RKO (cell line): ENCODE data around the gene SIX2.
A peak's percentile ranks its signal among the peaks of the same experiment; 100 is the strongest.
"Not testable (repeated sequence)": the region's sequence is repeated elsewhere in the genome, so short reads cannot be mapped to it uniquely, and the experiment has no call there.

Source experiments
- DNase-seq: peaks from one replicate; pipeline ENCODE4 v3.0.0-alpha.2; 2016; ENCODE audit warnings: low spot score

SIX2 gene

DNA sequence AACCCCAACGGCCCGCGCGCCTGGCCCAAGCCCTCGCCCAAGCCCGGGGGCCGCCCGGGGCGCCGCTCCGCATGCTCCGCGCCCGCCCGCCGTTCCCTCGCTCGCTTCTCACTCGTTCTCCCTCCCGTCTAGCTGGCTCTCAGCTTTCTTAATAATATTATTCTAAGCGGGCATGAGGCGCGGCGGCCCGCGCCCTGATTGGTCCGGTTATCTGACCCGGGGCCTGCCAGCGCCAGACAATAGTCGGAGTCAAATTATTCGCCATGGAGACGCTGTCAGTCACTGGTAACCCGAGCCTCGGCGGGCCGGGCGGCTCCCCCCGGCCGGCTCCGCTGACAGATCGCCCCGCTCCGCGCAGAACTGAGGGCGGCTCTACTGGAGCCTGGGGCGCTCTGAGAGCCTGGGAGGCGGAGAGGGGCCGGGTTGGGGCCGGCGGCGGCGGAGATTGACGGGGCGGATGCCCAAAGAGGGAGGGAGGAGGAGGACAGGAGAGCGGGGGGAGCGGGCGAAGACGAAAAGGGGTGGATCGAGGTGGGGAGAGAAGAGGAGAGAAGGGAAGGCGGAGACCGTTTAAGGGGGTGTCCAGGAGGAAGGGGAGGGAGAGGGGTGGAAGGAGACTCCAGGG is at the start of gene SIX2:
Gene SIX2, minus strand, starts transcription at position 150 of the 625 bp plus-strand sequence. CDS start 342 bp downstream, outside the sequence.
- DNase-seq: no peak

DNA sequence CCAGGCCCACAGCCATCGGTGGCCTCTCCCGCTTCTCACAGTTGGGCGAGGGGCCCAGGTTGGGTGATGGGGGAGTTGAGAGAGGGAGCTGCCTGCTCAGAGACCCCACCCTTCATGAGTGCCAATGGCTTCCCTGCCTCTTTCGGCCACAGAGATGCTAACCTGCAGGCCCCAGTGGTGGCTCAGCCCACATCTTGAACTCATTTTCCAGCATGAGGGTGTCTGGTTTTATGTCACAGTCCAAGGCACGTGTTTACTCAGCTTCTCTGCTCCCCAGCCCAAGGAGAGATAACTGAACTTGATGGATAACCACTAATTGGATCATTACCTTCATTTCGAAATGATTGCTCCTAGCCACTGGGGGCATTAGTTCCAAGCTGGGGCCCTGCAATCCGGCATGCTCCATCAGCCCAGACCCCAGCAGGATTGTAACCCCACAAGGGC is 45.9 kb upstream of the SIX2 start:
- DNase-seq: no peak

DNA sequence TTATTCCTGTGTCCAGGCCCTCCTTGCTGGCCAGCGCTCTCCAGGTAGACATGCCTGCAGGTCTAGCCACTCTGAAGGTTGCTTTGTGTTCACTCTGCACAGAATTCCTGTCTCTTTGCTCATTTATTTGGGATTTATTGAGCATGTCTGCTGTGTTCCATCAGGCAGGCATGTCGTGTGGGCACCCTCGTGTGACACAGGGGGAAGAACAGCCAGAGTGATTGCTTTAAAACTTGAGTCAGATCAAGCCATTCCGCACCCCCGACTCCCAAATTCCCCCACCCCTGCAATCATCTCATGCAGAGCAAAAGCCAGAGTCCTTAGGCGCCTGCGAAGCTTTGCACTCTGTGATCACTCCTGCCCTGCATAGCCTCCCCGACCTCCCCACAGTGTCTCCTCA is 44.7 kb upstream of the SIX2 start:
- no peak for DNase-seq

DNA sequence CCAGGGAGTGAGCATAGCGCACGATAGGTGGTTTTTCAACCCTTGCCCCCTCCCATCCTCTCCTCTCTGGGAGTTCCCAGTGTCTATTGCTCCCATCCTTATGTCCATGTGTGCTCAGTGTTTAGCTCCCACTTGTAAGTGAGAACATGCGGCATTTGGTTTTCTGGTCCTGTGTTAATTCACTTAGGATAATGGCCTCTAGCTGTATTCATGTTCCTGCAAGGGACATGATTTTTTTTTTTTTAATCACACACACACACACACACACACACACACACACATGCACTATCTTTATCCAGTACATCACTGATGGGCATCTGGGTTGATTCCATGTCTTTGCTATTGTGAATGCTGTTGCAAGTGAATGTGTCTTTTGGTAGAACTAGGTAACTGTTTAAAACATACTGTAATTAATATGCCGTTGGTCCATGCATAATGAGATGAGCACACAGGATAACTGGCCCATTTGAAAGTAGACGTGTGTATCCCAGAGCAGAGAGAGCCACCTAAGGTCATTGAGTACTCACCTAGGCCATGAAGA is 43.2 kb upstream of the SIX2 start:
- DNase-seq: no peak

DNA sequence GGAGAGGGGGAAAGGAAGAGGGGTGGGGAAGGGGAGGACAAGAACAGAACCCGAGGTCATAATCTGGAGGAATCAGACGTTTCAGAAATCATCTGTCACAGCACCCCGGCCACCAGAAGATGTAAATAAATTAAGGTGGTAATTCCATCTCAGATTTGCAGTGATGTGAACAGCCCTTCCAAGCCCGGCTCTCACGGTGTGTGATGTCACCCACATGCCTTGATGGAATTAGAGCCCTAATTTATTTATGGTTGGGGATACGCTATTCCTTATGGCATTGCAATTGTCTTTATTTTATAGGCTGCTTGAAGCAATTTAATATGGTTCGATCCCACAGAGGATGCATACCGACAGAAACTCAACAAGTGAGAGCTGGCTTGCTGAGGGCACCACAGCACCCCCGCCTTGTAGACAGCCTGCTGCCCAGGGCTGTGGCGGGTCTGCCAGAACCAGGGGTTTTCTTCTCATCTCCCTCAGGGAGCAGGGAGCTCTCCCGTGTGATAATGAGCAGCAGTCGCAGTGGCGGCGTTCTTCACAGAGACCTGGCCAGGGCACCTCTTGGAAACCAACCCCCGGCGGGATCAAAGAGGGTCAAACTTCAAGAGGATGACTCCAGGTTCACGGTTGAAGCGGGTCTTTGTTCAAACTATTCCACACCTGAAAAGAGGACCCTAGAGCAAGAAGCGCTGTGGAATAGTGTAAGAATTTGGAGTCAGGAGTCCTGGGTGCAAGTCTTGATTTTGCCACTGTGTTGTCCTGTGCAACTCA is 40.5 kb upstream of the SIX2 start:
- no peak for DNase-seq

DNA sequence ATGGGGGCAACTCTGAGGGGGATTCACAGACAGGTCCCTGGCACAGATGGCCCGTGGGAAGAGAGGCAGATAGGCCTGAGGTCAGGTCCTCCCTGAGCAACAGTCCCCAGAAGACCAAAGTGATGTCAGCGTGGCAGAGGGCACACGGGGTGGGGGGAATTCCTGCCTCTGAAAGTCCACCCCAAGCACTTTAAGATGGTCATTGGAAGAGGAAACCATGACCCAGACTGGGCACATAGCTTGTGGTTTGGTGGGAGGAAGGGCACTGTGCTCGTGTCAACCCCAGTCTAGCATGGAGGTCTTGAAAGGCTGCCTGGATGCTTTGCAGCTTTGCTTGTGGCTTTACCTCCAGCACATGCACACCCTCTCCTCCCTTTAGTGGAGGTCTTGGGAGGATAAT is 38.0 kb upstream of the SIX2 start:
- no peak for DNase-seq

DNA sequence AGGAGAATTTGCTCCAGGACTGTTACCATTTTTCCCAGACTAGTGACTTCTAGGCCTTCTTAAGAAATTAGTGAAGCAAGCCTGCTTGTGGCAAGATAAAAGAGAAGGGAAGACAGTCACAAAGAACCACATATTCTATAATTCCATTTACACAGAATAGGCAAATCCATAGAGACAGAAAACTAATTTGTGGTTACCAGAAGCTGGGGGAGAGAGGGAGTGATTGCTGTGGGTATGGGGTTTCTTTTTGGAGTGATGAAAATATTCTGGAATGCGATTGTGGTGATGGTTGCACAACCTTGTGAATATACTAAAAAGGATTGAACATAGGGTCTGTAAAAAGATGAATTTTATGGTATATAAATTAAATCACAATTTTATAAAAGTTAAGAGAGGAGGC is 37.5 kb upstream of the SIX2 start:
- DNase-seq: no peak

DNA sequence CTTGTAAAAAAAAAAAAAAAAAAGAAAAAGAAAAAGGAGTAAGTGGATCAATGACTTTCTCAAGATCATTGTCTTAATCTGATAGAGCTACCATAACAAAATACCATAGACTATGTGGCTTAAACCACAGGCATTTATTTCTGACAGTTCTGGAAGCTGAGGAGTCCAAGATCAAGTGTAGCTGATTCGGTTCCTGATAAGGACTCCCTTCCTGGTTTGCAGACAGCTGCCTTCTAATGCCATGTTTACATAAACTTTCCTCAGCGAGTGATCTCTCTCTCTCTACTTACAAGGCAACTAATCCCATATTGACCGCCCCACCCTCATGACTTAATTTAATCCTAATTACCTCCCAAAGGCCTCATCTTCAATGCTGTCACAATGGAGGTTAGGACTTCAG is 36.5 kb upstream of the SIX2 start:
- DNase-seq: no peak

DNA sequence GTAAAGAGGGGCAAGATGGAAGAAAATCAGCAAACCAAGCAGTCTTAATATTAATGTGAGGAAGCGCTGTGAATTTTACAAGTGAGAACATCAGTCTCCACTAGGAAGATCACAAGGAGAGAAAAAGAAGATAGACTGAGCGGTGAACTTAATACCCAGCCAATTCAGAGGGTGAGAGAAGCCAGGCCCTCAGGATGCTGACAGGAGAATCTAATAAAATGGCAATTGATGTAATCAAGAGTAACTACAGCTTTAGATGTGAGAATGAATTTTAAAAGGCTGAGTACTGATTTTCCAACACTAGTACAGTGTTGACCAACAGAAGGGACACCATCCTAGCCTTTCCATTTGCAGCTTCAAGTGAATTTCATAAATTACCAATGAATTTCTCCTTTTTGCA is 35.7 kb upstream of the SIX2 start:
- DNase-seq: no peak

DNA sequence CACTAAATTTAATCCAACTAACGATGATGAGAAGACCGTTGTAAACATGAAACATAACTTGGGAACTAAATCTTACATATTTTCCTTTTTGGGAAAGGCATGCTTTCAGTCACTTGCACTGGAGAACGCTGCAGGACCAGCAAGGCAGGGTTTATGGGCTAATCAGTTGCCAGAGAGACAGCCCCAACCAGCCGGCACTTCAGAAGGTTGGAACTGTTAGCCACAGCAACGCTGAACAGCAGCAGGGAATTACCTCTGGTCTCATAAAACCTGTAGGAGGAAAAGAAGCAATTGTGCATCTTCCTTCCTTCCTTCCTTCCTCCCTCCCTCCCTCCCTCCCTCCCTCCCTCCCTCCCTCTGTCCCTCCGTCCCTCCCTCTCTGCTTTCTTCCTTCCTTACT is 33.9 kb upstream of the SIX2 start:
- no peak for DNase-seq

DNA sequence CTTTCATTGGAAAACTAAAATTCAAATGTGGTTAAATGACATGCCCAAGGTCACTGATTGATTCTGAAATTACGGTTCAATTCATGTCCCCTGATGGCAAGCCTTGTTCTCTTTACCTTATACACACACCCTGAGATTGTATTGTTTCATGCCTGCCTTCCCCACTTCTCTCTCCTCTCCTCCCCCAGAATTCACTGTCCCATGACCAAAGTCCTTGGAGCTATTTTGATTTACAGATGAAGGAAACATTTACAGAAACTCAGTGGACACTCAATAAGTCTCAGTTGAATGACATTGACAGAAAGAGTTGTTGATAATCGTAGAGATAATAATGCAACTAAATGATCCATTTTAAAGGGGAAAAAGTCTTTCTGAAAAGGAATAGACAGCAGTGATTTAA is 33.1 kb upstream of the SIX2 start:
- no peak for DNase-seq

DNA sequence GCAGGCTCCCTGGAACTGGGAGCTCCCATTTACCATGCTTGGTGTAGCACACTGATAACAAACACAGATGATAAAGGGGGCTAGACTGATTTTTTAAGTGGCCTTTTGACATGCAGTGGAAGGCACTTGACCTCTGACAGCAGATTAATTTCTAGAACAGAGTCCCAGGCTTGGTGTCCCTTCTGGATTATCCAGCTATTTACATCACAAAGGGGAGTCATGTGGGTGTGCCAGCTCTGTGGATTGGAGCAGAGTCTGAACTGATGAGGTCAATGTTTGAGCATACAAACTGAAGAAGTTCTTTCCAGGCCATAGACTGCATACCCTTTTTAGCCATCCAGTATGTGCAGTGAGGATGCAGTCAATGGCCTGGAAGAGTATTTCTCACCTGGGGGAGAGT is 31.5 kb upstream of the SIX2 start:
- no peak for DNase-seq

DNA sequence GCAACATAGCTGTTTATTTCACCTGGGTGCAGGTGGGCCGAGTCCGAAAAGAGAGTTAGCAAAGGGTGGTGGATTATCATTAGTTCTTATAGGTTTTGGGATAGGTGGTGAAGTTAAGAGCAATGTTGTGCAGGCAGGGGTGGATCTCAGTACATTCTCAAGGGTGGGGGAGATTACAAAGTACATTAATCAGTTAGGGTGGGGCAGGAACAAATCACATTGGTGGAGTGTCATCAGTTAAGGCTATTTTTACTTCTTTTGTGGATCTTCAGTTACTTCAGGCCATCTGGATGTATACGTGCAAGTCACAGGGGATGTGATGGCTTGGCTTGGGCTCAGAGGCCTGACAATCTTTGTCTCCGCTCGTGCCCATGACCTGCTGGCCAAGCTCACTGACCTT is 30.6 kb upstream of the SIX2 start:
- DNase-seq: not testable (repeated sequence)

DNA sequence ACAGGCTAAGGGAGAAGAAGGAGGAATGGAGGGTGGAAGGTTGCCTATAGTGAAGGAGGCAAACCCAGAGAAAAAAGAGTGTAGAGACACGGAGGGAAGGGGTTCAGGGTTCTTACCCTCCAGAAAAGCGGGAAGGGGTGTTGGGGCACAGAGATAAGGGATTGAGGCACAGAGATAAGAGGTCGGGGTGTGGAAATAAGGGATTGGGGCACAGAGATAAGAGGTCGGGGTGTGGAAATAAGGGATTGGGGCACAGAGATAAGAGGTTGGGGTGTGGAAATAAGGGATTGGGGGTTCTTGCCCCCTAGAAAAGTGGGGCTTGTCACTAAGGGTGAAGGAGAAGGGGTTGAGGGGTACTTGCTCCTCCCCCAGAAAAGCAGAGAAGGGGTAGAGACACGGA is 29.6 kb upstream of the SIX2 start:
- DNase-seq: not testable (repeated sequence)

DNA sequence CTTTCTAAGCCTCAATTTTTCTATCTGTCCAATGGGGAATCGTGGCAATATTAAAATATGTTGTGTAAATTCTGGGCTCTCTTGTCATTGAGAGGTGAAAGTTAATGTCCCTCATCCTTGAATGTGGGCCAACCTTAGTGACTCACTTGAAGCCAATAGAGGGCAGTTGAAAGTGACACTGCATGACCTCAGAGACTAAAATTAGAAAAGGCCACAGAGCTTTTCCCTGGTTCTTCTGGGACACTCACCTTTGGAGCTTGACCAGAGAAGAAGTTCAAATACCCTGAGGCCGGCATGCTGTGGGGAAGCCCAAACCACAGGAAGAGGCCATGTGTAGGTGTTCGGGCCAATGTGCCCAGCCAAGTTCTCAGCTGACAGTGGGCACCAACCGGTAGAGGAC is 24.1 kb upstream of the SIX2 start:
- DNase-seq: no peak

DNA sequence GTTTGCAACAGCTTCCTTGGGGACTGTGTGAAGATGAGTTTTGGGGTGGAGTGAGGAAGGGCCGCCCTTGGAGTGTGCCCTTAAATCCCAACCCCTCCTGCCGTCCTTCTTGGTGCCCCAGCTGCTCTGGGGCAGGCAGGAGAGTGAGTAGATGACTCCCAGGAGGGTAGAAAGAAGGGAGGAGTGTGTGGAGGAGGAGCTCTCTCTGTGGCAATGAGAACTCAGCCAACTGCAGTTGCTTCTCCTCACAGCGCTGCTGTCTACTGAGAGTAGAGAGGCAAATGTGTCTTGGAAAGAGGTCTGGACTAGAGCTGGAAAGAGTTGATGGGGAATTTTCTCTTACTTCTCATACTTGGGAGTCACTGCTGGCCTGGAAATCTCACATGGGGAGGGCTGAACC is 21.8 kb upstream of the SIX2 start:
- no peak for DNase-seq

DNA sequence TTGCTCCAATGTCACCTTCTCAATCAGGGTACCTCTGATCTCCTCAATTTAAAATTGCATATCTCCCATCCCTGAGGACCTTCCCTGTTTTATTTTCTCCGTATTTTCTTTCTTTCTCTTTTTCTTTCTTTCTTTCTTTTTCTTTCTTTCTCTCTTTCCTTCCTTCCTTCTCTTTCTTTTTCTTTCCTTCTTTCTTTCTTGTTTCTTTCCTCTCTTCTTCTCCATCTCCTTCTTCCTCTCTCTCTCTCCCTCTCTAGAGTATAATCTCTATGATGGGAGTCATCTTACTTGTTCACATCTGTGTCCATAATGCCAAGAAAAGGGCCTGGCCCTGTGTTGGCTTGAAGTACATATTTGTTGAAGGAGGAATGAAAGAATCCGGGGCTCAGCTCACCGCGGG is 21.3 kb upstream of the SIX2 start:
- DNase-seq: no peak

DNA sequence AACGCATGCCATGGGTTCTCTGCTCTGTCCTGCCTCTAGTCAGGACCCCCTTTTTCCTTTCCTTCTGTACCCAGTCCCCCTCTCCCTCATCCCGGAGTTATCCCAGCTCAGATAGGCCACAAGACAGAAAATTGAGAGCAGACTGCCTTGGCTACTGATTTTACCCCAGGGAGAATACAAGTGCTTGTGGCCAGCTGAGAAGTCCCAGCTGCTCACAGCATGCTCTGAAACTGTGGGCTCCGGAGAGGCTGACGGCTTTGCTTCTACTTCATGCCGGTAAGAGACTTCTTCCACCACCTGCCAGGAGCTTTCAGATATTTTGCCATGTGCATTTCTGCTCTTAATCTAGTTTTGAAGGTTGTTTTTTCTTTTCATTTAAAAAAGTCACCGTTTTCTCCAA is 20.0 kb upstream of the SIX2 start:
- DNase-seq: no peak

DNA sequence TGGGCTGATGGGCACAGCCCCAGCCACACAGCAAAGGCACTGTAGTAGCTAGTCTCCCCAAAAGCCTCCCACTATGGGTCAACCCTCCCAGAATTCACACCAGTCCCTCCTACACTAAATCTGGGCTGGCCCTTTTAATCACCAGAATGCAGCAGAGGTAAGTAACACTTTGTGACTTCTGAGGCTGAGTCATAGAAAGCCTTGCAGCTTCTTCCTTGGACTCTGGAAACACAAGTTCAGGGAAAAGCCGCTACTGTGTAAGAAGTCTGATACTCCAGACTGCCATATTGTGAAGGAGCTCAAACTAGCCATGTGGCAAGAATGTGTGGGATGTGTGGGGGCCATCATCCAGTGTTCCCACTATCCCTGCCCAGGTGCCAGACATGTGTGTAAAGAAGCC is 19.0 kb upstream of the SIX2 start:
- DNase-seq: no peak

DNA sequence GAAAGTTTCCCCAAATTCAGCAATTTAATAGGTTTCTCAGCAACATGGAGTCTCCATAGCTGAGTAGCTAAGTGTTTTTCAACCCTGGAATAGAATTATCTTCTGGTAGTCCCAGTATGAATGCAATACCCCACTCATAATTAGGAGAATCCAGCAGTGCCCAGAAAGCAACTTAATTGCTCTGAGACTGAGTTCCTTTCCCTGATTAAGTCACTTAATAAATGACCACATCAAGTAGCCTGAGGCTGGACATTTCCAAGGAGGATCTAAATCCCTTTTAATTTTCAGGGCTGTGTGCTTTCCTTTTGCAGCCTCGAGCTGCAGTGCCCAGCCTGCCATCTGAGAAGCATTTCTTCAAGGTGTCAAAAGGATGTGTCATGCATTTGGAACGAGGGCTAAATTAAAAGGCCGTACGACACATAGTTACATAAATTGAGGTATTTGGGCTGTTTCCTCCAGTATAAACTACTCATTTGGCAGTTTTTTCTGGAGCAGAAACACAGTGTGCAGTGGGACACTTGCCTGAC is 17.7 kb upstream of the SIX2 start:
- DNase-seq: no peak

DNA sequence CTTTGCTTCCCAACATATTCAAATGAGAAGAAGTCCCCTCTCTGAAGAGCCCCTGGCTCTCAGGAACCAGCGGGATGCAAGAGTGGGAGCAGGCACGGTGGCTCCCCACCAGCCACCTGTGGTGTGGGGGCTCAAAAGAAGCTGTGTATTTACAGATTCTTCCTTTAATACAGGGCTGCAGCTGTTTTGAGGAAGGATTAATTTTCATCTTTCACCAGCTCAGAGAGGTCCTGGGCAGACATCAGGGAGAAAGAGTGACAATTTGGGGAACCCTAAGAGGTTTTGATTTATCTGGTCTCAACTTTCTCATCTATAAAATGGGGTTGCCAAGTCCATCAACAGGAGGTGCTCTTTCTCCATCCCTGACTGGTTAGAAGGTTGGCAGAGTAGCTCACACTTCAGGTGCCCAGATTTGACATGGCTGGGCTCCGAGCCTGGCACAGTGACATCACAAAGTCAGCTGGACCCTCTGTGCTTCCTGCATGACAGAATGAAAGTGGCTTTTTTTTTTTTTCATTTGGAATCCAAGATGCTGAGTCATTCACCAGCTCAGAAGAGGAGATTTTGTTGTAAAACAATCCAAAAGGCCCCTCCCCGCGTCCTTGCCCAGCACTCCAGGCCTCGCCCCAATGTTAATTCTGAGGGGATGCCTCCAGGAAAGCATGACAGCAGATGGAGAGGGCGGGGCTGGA is 15.5 kb upstream of the SIX2 start:
- peak; percentile 56 for DNase-seq

DNA sequence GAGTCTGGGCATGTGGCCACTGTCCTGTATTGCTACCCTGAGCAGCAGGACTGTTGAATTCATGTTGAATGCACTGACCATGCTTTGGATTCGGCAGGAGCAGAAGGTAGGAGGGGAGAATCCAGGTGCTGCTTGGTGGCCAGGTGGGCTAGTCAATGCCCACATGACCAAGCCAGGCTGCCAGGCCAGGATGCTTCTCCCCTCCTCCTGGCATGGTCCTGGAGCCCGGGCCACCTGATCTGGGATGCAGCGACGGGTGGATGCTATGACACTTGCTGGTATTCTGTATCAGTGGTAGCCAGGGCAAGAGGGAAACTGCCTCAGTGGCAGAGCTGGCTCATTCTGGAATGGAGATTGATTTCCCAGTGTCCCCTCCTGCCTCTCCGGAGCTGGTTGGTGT is 14.8 kb upstream of the SIX2 start:
- no peak for DNase-seq

DNA sequence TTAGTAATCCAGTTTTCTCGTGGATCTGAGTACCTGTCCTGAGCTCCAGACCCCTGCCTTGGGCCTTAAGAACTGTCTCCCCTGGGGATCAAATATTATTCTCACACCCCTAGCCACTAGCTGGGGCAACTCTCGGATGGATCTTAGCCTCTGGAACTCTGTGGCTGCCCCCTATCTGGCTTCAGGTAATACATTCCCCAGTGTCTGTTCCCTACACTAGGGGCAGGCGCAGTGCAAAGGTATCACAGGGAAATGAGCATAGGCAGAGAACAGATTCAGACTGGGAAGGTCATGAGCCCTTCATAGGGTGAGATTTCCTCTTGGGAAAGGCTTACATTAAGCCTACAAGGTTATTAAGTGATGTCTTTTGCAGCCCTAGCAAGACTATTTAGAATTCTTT is 11.2 kb upstream of the SIX2 start:
- DNase-seq: no peak
